Measurements from ENCODE around the gene ST3GAL3.

Gene ST3GAL3

DNA sequence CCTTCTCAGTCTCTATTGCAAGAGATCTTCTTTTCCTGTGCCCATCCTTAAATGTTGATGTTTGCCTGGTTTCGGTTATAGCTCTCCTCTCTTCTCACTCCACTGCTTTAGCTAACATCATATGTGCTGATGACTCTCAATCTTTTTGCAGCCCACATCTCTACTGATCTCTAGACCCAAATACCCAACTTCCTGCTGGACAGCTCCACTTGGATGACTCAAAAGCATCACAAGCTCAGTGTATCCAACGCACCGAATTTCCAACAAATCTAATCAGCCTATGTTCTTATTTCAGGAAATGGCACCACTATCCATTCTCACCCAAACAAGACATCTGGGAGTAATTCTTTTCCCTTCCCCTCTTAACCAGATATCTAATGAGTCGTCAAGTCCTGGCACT is 147.1 kb downstream of the ST3GAL3 start:
- H3K27ac ChIP-seq: no peak overlapping the region

GRCh38 chr1:43856188-43856587 is 148.9 kb downstream of the ST3GAL3 start:
- H3K27ac ChIP-seq: no peak overlapping the region
- no peak for TF ChIP-seq ZFX (IDR thresholded peaks at IDR 0.05)
- no peak for TF ChIP-seq CTCF (conservative IDR thresholded peaks at IDR 0.05)

More for the DNA sequence above, 147.1 kb downstream of the ST3GAL3 start:
- TF ChIP-seq ZFX (IDR thresholded peaks at IDR 0.05) (no peak), CTCF (conservative IDR thresholded peaks at IDR 0.05) (no peak)

DNA sequence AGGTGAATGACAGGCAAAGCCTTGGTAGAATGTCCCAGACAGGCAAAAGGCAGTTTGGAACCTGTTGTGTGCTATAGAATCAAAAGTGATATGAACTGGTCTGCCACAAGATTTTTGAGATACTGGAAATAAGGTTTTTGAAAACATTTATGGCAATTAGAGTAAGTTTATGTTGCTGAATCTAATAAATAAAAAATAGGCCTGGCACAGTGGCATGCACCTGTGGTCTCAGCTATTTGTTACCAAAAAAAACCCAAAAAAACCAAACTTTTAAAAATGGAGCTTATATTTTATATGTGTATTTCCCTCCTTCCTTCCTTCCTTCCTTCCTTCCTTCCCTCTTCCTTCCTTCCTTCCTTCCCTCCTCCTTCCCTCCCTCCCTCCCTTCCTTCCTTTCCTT is 149.8 kb downstream of the ST3GAL3 start:
- no peak for TF ChIP-seq ZFX (IDR thresholded peaks at IDR 0.05)
- TF ChIP-seq CTCF (conservative IDR thresholded peaks at IDR 0.05): no peak
- no peak overlapping the region for H3K27ac ChIP-seq

DNA sequence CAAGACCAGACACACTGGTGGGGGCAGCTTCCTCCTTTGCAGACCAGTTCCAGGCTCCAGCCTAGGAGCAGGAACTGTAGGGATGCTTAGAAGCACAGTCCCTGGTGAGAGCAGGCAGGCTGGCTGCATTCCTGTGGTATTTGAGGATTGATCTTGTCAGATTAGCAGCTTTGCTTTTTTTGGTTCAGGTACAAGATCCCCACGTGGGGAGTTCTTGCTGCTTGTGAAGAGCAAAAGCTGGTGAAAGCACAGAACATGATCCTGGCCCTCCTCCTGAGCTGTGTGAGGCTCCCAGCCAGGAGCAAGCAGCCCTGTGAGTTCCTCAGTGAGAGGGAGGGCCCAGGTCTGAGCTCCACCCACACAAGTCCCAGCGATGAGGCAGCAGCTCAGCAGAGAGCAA is 151.0 kb downstream of the ST3GAL3 start:
- TF ChIP-seq ZFX (IDR thresholded peaks at IDR 0.05): no peak
- no peak for TF ChIP-seq CTCF (conservative IDR thresholded peaks at IDR 0.05)
- peak overlapping the region; percentile 52 for H3K27ac ChIP-seq

DNA sequence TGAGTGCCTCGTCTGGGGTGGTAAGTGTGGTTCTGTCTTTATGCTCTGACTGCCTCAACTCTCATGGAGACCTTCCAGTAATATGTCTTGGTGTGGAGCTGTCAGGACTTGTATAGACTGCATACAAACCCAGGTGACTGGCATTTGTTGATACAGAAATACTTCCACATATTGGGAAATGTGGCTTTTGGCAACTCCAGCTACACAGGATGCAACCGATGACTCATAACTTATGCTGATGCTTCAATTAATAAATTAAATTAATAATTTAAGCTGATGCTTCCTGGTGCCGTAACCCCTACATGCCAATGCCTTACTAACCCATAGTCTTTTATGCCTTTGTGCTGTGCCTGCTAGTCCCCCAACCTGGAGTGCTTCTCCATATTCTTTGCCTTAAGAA is 154.0 kb downstream of the ST3GAL3 start:
- TF ChIP-seq ZFX (IDR thresholded peaks at IDR 0.05) (no peak), CTCF (conservative IDR thresholded peaks at IDR 0.05) (no peak)
- no peak overlapping the region for H3K27ac ChIP-seq

DNA sequence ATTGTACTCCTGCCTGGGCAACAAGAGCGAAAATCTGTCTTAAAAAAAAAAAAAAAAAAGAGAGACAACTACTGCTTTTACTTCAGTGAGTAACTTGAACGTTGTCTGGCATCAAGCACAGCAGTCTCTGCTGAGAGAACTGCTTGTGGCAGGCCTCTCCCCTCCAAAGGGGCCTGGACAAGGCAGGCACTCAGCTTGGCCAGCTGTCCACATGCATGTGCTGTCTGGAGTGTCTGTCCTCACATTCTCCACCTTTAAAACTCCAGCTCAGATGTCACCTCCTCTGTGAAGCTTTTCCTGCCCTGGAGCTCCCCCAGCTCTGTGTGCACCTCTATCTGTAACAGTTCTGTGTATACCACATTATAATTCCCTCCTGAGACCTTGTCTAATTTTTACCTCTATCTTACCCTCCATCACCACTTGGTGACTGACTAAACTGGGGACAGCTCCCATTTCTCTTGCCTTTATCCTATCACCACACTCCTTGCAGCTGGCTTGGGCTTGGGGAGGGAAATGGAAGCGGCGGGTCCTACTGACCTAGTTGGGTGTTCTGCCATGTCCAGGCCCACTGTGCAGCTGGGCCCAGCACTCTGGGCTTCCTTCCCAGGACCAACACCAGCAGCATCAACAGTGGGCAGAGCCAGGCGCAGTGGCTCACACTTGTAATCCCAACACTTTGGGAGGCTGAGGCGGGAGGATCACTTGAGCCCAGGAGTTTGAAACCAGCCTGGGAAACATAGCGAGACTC is 154.8 kb downstream of the ST3GAL3 start:
- H3K27ac ChIP-seq: no peak overlapping the region
- TF ChIP-seq ZFX (IDR thresholded peaks at IDR 0.05): no peak
- no peak for TF ChIP-seq CTCF (conservative IDR thresholded peaks at IDR 0.05)

DNA sequence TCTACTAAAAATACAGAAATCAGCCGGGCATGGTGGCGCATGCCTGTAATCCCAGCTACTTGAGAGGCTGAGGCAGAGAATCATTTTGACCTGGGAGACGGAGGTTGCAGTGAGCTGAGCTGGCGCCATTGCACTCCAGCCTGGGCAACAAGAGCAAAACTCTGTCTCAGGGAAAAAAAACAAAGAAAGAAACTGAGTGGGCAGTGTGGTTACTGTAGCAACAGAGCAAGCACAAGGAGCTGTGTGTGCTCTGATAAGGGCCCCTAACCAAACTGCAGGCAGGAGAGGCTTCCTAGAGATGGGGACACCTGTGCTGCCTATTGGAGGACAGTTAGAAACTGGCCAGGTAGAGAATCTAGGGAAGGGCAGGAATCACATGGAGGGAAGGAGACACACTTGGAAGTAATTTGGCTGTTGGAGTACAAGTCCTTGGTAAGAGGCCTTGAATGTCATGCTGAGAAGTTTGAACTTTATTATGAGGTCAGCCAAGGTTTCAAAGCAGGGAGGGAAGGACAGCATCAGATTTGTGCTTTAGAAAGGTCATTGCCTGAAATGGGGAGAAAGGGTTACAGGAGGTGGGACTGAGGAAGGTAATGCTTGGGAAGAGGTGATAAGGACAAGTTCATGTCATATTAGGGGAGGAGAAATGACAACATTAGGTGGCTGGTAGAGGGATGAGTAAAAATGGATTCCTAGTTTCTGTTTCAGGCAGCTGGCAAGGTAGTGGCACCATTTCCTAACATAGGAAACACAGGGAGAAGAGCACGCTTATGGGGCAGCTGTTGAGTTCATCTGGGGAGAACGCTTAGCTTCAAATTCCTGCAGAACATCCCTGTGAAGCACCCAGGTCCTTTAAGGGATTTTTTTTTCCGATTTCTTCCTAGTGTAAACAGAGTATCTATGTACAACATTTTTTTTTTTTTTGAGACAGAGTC is 157.0 kb downstream of the ST3GAL3 start:
- H3K27ac ChIP-seq: no peak overlapping the region

More for the DNA sequence above, 157.0 kb downstream of the ST3GAL3 start:
- TF ChIP-seq ZFX (IDR thresholded peaks at IDR 0.05) (no peak), CTCF (conservative IDR thresholded peaks at IDR 0.05) (no peak)

Data from C4-2B (cell line).